SH-SY5Y (cell line): Measurements from ENCODE around the gene NT5C2.

Source experiments
- GATA2 ChIP-seq: IDR thresholded peaks from 2 replicates; pipeline ENCODE4 v1.6.1; 2011; ENCODE audit warnings: mild to moderate bottlenecking, low read depth, low read length
- GATA3 ChIP-seq: IDR thresholded peaks from 2 replicates; pipeline ENCODE4 v1.6.1; 2011; ENCODE audit warnings: low read depth, mild to moderate bottlenecking, low read length, moderate library complexity

The NT5C2 gene

GRCh38 chr10:103069453-103070331, 123.4 kb downstream of the NT5C2 start:
- TF ChIP-seq GATA3 (no peak), GATA2 (no peak)

DNA sequence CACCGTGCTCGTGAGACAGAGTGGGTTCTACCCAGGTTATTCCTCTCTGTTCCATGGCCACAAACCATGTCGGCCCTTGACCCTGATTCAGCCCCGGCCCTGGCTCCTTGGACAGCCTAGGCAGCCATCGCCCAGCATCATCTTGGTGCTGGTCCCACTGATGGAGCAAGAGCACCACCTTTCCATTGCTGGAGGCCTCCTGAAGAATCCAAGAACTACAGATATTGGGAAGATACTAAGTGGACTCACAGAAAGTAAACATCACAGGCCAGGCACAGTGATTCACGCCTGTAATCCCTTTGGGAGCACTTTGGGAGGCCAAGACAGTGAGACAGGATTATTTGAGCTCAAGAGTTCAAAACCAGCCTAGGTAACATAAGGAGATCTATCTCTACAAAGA, 125.1 kb downstream of the NT5C2 start:
- no peak for TF ChIP-seq GATA2
- TF ChIP-seq GATA3, result no peak

GRCh38 chr10:103067484-103067883, 125.6 kb downstream of the NT5C2 start:
- TF ChIP-seq GATA2, result no peak
- no peak for TF ChIP-seq GATA3

DNA sequence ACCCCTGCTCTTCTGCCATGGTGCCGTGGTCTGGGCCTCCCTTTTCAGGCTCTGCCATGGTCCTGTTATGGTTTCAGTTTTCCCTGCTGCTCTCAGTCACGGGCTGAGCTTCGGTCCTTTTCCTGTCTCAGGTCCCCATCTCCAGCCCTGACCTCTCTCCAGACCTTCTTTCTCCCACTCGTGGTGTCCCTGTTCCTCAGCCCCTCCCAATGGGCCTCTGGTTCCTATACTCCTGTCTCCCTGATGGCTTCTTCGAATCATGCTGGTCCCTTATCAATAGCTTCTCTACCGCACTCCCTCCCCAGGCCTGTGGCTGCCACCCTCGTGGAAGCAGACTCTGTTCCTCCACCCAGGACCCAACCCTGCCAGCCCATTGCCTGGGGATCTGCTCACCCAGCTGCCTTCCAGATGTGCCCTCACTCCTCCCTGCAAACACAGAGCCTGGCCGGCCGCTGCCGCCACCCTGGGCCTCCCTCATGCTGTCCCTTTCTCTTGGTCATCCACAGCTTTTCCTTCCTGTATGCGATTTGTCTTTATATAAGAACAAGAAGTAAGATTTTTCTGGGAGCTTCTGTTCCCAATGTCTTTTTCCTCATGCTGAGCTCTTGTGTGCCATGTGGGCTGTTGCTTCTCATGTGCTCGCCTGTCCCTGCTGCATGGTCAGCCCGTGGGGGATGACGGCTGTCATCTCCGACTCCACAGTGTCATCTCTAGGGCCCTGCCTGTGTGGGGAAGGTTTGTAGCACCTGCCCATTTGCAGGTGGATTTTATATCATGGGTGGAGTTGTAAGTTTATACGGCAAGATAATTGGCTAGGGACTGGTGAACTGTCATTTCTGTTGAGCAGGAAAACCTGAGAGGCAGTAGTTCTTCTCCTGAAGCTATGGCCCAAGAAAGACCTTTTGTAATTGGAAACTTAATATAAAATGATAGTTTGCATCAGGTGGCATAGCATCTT, 126.7 kb downstream of the NT5C2 start:
- TF ChIP-seq GATA3 (no peak), GATA2 (no peak)

- TF ChIP-seq GATA2 (no peak), GATA3 (no peak)
These were observed 128.1 kb downstream of the NT5C2 start for GRCh38 chr10:103064956-103065355.

- TF ChIP-seq GATA3 (no peak), GATA2 (no peak)
These were observed 130.1 kb downstream of the NT5C2 start for GRCh38 chr10:103062854-103063590.

GRCh38 chr10:103060575-103060974, 132.5 kb downstream of the NT5C2 start:
- TF ChIP-seq GATA2 (no peak), GATA3 (no peak)

- no peak for TF ChIP-seq GATA2
These were observed 135.0 kb downstream of the NT5C2 start for GRCh38 chr10:103058034-103058433.

DNA sequence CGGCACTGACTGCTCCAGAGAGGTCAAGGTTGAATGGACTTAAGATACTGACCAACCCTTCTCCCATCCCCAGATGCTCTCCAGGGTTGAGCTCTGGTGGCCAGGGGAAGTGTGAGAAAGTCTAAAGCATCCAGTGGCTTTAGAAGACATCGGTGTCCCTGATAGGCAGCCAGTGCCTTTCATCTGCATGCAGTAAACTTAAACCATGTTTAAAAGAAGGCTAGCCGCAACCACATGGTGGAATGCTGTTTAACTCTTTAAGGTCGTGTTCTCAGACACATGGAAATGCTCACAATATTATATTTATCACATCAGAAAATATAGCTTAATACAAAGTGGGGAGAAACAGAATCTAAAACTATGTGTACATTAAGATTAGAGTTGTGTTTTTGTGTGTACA, 138.0 kb downstream of the NT5C2 start:
- TF ChIP-seq GATA3 (no peak), GATA2 (no peak)

DNA sequence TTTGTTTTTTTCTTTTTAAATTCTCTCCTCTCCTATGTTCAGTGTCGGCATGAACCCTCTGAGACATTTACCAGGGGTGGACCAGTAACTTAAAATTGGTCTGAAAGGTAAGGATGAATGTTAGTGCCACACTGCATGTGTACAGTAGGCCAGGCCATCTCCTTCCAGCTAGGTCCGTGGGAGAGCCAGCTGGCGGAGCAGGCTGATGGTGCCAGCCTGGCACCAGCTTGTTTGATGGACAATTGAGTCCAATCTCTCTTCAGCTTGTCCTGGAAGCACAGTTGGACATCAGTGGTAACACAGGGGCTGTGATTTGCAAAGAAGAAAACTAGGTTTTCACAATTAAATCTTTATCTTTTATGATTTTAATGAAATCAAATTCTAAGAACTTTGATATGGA, 138.5 kb downstream of the NT5C2 start:
- TF ChIP-seq GATA3 (peak; percentile 13; the same call in 1 of the 2 replicates), GATA2 (no peak)

DNA sequence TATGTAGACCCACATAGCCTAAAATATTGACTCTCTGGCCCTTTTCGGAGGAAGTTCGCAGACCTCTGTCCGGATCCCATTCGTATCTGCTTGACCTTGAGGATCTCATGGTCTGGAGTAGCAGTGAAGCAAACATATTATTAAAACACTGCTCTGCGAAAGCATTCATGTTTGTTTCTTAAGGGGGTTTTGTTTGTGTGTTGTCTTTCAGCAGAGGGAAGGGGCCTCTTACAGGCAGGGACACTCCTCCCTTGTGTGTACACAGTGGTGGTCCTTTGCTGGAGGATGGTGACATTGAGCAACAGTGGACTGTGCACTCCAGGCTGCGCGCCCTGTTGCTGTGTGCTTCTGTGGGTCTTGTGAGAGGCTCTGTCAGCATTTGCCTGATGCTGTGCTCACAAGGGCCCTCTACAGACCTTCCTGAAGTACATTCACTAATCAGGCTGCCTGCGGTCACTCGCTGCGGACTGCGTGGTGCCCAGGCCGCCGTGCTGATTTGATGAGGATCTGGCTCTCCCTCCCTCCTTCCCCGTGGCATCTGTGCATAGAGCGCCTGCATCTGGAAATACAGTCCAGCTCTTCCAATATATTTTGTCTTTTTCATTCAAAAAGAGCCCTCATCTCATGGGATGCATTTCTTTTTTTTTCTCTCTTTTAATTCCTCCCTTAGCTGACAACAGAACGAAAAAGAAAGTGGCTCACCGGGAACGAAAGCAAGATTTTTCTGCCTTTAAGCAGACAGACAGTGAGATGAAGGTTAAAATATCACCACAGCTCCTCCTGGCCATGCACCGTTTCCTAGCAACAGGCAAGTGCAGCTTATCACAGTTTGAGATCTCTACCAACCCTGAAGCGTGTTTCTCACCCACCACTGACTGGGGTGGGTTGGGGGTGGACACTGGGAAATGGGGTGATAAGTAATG, 139.2 kb downstream of the NT5C2 start:
- TF ChIP-seq GATA2, result peak; percentile 98
- peak; percentile 92 for TF ChIP-seq GATA3

- TF ChIP-seq GATA3 (no peak), GATA2 (no peak)
These were observed 143.8 kb downstream of the NT5C2 start for GRCh38 chr10:103049237-103049636.

DNA sequence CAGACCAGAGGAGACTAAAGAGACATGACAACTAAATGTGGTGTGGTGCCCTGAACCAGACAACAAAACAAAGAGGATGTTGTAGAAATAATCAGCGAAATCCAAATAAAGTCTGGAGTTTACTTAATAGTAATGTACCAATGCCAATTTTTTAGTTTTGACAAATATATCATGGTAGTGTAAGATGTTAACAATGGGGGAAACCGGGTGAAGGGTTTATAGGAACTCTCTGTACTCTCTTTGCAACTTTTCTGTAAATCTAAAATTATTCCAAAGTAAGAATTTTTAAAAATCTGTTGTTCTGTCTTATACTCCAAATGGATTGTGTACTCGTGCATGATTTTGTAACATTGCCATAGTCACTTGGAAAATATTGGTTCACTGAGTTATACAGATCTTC, 145.7 kb downstream of the NT5C2 start:
- no peak for TF ChIP-seq GATA2
- no peak for TF ChIP-seq GATA3

- TF ChIP-seq GATA2 (no peak), GATA3 (no peak)
These were observed 147.1 kb downstream of the NT5C2 start for GRCh38 chr10:103045961-103046360.
